Measurements from ENCODE around the gene RNF207. TPM values are rescaled to one million over a fixed set of nuclear protein-coding genes. Genes with fewer than 3 reads are reported as not detected.

Gene RNF207
- polyA plus RNA-seq, 1 of the 3 experiments (the other 2 are of a cell fraction), result 25.4 TPM

DNA sequence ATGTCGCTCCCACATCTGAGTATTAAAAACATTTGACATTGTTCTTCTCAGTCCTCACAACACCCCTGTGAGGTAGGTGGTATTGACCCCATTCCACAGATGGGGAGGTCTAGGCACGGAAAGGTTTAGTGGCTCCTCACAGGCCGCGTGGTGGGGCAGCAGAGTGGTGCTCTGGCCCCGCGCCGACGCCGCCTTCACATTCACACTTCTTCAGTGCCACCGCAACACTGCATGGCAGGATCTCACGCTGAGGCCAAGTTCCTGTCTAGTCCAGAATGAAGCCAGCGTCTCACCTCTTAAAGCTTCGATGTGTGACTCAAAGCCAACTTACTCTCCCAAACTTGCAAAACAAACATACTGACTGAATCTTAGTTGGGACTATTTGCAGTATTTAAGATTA, 17.7 kb downstream of the RNF207 start:
- Histone ChIP-seq H3K9me2 (no peaks in the 10 kb centered on the region), H3K4me3 (ENCODE audit: low read depth in 2 of 2, low read length in 1 of 2) (no peak overlapping the region), H3K4me2 (no peak overlapping the region), H4K20me1 (ENCODE audit: insufficient read depth) (no peaks in the 10 kb centered on the region), H3K36me3 (replicated peaks in 1 of 2; ENCODE audit: control insufficient read depth in 1 of 2, insufficient read depth in 2 of 2, low read length in 1 of 2) (peaks cover 6 to 41% of the 10 kb centered on the region in 2 experiments), H3K4me1 (ENCODE audit: control insufficient read depth in 1 of 2, insufficient read depth in 2 of 2, low read depth in 1 of 2, low read length in 1 of 2) (no peaks in the 10 kb centered on the region), H3K79me2 (ENCODE audit: insufficient read depth) (peaks cover 3% of the 10 kb centered on the region; the same call in 1 of the 2 replicates), H3K9ac (no peak overlapping the region), H3K27me3 (ENCODE audit: insufficient read depth) (no peaks in the 10 kb centered on the region), H3F3A (replicated peaks; ENCODE audit: insufficient read depth) (no peaks in the 10 kb centered on the region), H2AFZ (ENCODE audit: low read depth) (no peak overlapping the region), H3K27ac (ENCODE audit: low read depth in 2 of 2, low read length in 1 of 2) (no peak overlapping the region), H3K9me3 (no peaks in the 10 kb centered on the region)
- WGBS (ENCODE audit: low lambda C conversion rate), result 94% methylated on average over 10 of the region's 13 CpGs
- ChIA-PET POLR2A (no interaction called here), CTCF (interaction anchor here (0.9 to 1.6 kb wide), 6 partner anchors 14 to 262 kb away, joined by 3 to 8 read pairs (median 4); no protein-coding TSS in a partner anchor)
- no peak for DNase-seq
- TF ChIP-seq ELF1 (IDR thresholded peaks at IDR 0.05) (no peak), YY1 (IDR thresholded peaks at IDR 0.05; ENCODE audit: low read depth) (no peak), USF2 (IDR thresholded peaks at IDR 0.05; ENCODE audit: borderline replicate concordance, low read depth, low read length) (no peak), NRF1 (IDR thresholded peaks at IDR 0.05; ENCODE audit: low read depth, low read length) (no peak), TCF12 (IDR thresholded peaks at IDR 0.05) (no peak), MAX (IDR thresholded peaks at IDR 0.05; ENCODE audit: low read depth) (no peak), MEF2A (IDR thresholded peaks at IDR 0.05; ENCODE audit: borderline replicate concordance, low read depth) (no peak), RFX5 (IDR thresholded peaks at IDR 0.05; ENCODE audit: low read length) (no peak), CHD2 (IDR thresholded peaks at IDR 0.05; ENCODE audit: low read length, partially characterized antibody) (no peak), NFIC (IDR thresholded peaks at IDR 0.05; ENCODE audit: borderline replicate concordance) (no peak)

DNA sequence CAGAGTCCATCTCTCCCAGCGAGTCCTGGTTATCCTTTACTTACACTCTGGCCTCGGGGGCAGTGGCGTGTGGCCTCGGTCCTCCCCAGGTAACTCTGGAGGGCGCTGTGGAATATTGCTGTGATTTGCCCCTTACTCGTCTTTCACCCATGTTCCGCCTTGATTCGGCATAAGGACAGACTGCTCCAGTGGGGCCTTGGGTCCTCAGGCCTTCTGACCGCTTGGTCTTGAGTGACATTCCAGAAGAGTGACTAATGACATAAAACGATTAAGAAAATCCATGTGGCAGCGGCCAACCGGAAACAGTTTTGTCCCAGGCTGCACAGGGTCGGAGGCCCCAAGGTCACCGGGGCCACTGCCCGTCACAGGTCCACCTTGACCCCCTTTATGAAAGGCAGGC, 18.8 kb downstream of the RNF207 start:
- Histone ChIP-seq H3K27ac (ENCODE audit: low read depth in 2 of 2, low read length in 1 of 2) (no peak overlapping the region), H3K27me3 (ENCODE audit: insufficient read depth) (no peaks in the 10 kb centered on the region), H3K36me3 (replicated peaks in 1 of 2; ENCODE audit: control insufficient read depth in 1 of 2, insufficient read depth in 2 of 2, low read length in 1 of 2) (peaks cover 7 to 41% of the 10 kb centered on the region in 2 experiments), H3K4me1 (ENCODE audit: control insufficient read depth in 1 of 2, insufficient read depth in 2 of 2, low read depth in 1 of 2, low read length in 1 of 2) (no peaks in the 10 kb centered on the region), H3K4me2 (no peak overlapping the region), H3K9ac (no peak overlapping the region), H3K79me2 (ENCODE audit: insufficient read depth) (peaks cover 3% of the 10 kb centered on the region; the same call in 1 of the 2 replicates), H3K9me2 (no peaks in the 10 kb centered on the region), H2AFZ (ENCODE audit: low read depth) (no peak overlapping the region), H3F3A (replicated peaks; ENCODE audit: insufficient read depth) (no peaks in the 10 kb centered on the region), H3K9me3 (no peaks in the 10 kb centered on the region), H3K4me3 (ENCODE audit: low read depth in 2 of 2, low read length in 1 of 2) (no peak overlapping the region), H4K20me1 (ENCODE audit: insufficient read depth) (no peaks in the 10 kb centered on the region)
- no peak for DNase-seq
- ChIA-PET CTCF (interaction anchor here (1.5 to 2.1 kb wide), 4 partner anchors 14 to 172 kb away, joined by 3 to 8 read pairs (median 5); partner anchors contain the start of gene RPL22), POLR2A (no interaction called here)
- no peak for TF ChIP-seq TEAD4 (IDR thresholded peaks at IDR 0.05; ENCODE audit: borderline replicate concordance, insufficient read depth)
- no peak for TF ChIP-seq JUND (IDR thresholded peaks at IDR 0.05)
- no peak for TF ChIP-seq EP300 (IDR thresholded peaks at IDR 0.05; ENCODE audit: borderline replicate concordance in 1 of 2, low read depth in 1 of 2, low read length in 1 of 2)
- no peak for TF ChIP-seq SIN3A (IDR thresholded peaks at IDR 0.05; ENCODE audit: borderline replicate concordance, low read depth, low read length)
- TF ChIP-seq PBX3 (IDR thresholded peaks at IDR 0.05), result no peak
- no peak for TF ChIP-seq ELF1 (IDR thresholded peaks at IDR 0.05)
- TF ChIP-seq POLR2AphosphoS5 (IDR thresholded peaks at IDR 0.05; ENCODE audit: low read depth, low read length), result no peak
- no peak for TF ChIP-seq MXI1 (IDR thresholded peaks at IDR 0.05; ENCODE audit: low read depth, low read length)
- TF ChIP-seq GATA2 (CRISPR knock-in tag; IDR thresholded peaks at IDR 0.05), result no peak
- TF ChIP-seq ZBTB33 (IDR thresholded peaks at IDR 0.05; ENCODE audit: borderline replicate concordance, low read depth), result no peak
- TF ChIP-seq RFX5 (IDR thresholded peaks at IDR 0.05; ENCODE audit: low read length), result no peak
- TF ChIP-seq, protein P1, sequence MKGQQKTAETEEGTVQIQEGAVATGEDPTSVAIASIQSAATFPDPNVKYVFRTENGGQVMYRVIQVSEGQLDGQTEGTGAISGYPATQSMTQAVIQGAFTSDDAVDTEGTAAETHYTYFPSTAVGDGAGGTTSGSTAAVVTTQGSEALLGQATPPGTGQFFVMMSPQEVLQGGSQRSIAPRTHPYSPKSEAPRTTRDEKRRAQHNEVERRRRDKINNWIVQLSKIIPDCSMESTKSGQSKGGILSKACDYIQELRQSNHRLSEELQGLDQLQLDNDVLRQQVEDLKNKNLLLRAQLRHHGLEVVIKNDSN (IDR thresholded peaks at IDR 0.05; ENCODE audit: borderline replicate concordance, low read depth), result no peak
- 75% methylated on average over 11 of the region's 15 CpGs for WGBS (ENCODE audit: low lambda C conversion rate)

Measured in SK-N-SH (cell line).